ENCODE data around the gene DOCK4.

DOCK4 gene

DNA sequence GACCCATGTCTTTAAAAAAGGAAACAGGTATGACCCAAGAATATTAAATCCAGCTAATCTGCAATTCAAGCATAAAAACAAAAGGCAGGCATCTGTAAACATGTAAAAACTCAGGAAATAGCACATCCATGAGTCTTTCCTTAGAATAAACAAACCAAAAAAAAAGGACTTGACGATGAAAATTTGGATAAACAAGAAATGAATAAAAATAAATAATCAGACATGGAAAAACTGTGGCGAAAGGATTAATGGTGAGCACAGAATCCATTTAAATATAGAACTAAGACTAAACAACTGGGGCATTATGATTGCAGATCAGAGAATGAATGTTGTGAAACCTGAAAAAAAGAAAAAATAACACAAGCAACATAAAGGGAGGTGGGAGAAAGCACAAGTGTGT, 170.1 kb downstream of the DOCK4 start:
- no peaks in the 10 kb centered on the region for H3K79me2 ChIP-seq (ENCODE audit: control insufficient read depth, insufficient read depth, low read length)
- no peak overlapping the region for H4K8ac ChIP-seq (ENCODE audit: low read depth, low read length)
- no peak for DNase-seq
- H3K79me1 ChIP-seq (ENCODE audit: low read length): peaks cover 5% of the 10 kb centered on the region
- no peak overlapping the region for H3K27ac ChIP-seq (ENCODE audit: low read depth, low read length)
- H3K4me2 ChIP-seq (ENCODE audit: low read length): no peak overlapping the region
- H3K4me1 ChIP-seq (ENCODE audit: control insufficient read depth, low read depth, low read length): no peaks in the 10 kb centered on the region
- no peaks in the 10 kb centered on the region for H3K36me3 ChIP-seq (ENCODE audit: control insufficient read depth, insufficient read depth, low read length)
- H2BK15ac ChIP-seq (replicated peaks; ENCODE audit: low read depth): no peak overlapping the region
- no peak overlapping the region for H3K4ac ChIP-seq (ENCODE audit: low read depth, low read length)
- no peaks in the 10 kb centered on the region for H3K27me3 ChIP-seq (ENCODE audit: insufficient read depth, low read length, poor library complexity)
- no peak overlapping the region for H2BK5ac ChIP-seq (ENCODE audit: low read length)
- H4K5ac ChIP-seq (ENCODE audit: low read length): no peak overlapping the region
- no CpG with 5 or more reads among the region's 2 CpGs for WGBS (ENCODE audit: extremely low coverage, insufficient coverage, low lambda C conversion rate)
- no peak overlapping the region for H3K18ac ChIP-seq (ENCODE audit: low read length)
- H3K4me3 ChIP-seq (ENCODE audit: low read length): no peak overlapping the region
- H3K9ac ChIP-seq (ENCODE audit: low read length): no peak overlapping the region
- no peak overlapping the region for H2BK120ac ChIP-seq (ENCODE audit: low read depth, low read length)
- no peak overlapping the region for H2AK5ac ChIP-seq (ENCODE audit: low read length)
- no peak overlapping the region for H3K23ac ChIP-seq (ENCODE audit: low read length)
- no peak overlapping the region for H3K56ac ChIP-seq (ENCODE audit: low read length)

DNA sequence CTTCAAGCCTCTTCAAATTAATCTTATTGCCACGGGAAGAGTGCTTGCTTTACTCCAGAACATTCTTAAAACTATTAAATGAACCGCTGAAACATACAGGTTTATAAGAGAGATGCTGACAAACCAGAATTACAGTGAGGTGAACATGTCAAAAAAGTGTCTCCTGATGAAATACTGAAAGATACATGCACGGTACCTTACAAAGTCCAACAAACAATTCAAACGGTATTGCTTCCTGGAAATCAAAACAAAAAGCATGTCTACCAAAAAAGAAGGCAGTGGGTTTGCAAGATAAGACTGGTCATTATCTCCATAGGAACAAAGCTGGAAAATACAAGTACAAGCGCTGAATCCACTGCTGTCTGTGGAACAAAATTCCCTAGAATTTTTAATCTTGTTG, 174.5 kb downstream of the DOCK4 start:
- DNase-seq: no peak
- H4K5ac ChIP-seq (ENCODE audit: low read length): no peak overlapping the region
- no peak overlapping the region for H2BK120ac ChIP-seq (ENCODE audit: low read depth, low read length)
- peaks cover 9% of the 10 kb centered on the region for H3K79me1 ChIP-seq (ENCODE audit: low read length)
- H2BK5ac ChIP-seq (ENCODE audit: low read length): no peak overlapping the region
- H3K27ac ChIP-seq (ENCODE audit: low read depth, low read length): no peak overlapping the region
- no peak overlapping the region for H3K9ac ChIP-seq (ENCODE audit: low read length)
- H2AK5ac ChIP-seq (ENCODE audit: low read length): no peak overlapping the region
- H3K4me2 ChIP-seq (ENCODE audit: low read length): no peak overlapping the region
- no peak overlapping the region for H3K56ac ChIP-seq (ENCODE audit: low read length)
- H3K4me3 ChIP-seq (ENCODE audit: low read length): no peak overlapping the region
- no peaks in the 10 kb centered on the region for H3K27me3 ChIP-seq (ENCODE audit: insufficient read depth, low read length, poor library complexity)
- no peaks in the 10 kb centered on the region for H3K36me3 ChIP-seq (ENCODE audit: control insufficient read depth, insufficient read depth, low read length)
- H3K23ac ChIP-seq (ENCODE audit: low read length): no peak overlapping the region
- peaks cover 2% of the 10 kb centered on the region for H3K4me1 ChIP-seq (ENCODE audit: control insufficient read depth, low read depth, low read length)
- no CpG with 5 or more reads among the region's 5 CpGs for WGBS (ENCODE audit: extremely low coverage, insufficient coverage, low lambda C conversion rate)
- H3K18ac ChIP-seq (ENCODE audit: low read length): no peak overlapping the region
- no peak overlapping the region for H3K4ac ChIP-seq (ENCODE audit: low read depth, low read length)
- H4K8ac ChIP-seq (ENCODE audit: low read depth, low read length): no peak overlapping the region
- no peak overlapping the region for H2BK15ac ChIP-seq (replicated peaks; ENCODE audit: low read depth)
- H3K79me2 ChIP-seq (ENCODE audit: control insufficient read depth, insufficient read depth, low read length): peaks cover 2% of the 10 kb centered on the region

DNA sequence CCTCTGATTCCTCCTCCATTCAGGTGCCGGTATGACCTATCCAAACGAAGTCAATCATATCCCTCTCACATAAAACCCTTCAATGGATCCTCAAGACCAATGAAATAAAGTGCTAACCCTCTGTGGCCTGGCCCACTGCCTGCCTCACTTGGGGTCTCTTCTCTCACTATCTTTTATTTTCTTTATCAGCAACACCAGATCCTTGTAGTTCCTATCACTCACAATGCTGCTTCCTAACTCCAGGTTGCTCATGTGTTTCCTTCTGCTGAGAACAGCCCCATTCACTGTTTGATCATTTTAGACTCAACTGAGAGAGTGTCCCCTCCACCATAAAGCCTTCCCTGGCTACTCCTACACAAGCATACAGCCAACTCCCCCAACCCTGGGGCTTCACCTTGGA, 180.6 kb downstream of the DOCK4 start:
- WGBS (ENCODE audit: extremely low coverage, insufficient coverage, low lambda C conversion rate): no CpG with 5 or more reads among the region's 2 CpGs
- no peak for DNase-seq
- H3K4ac ChIP-seq (ENCODE audit: low read depth, low read length): no peak overlapping the region
- H3K27me3 ChIP-seq (ENCODE audit: insufficient read depth, low read length, poor library complexity): no peaks in the 10 kb centered on the region
- no peak overlapping the region for H2AK5ac ChIP-seq (ENCODE audit: low read length)
- H3K4me2 ChIP-seq (ENCODE audit: low read length): no peak overlapping the region
- no peak overlapping the region for H2BK120ac ChIP-seq (ENCODE audit: low read depth, low read length)
- no peak overlapping the region for H3K18ac ChIP-seq (ENCODE audit: low read length)
- H3K23ac ChIP-seq (ENCODE audit: low read length): no peak overlapping the region
- no peaks in the 10 kb centered on the region for H3K36me3 ChIP-seq (ENCODE audit: control insufficient read depth, insufficient read depth, low read length)
- H3K4me1 ChIP-seq (ENCODE audit: control insufficient read depth, low read depth, low read length): peaks cover 2% of the 10 kb centered on the region
- H2BK5ac ChIP-seq (ENCODE audit: low read length): no peak overlapping the region
- H3K27ac ChIP-seq (ENCODE audit: low read depth, low read length): no peak overlapping the region
- H3K79me2 ChIP-seq (ENCODE audit: control insufficient read depth, insufficient read depth, low read length): peaks cover 6% of the 10 kb centered on the region
- no peak overlapping the region for H3K56ac ChIP-seq (ENCODE audit: low read length)
- peaks cover 17% of the 10 kb centered on the region for H3K79me1 ChIP-seq (ENCODE audit: low read length)
- H4K8ac ChIP-seq (ENCODE audit: low read depth, low read length): no peak overlapping the region
- H4K5ac ChIP-seq (ENCODE audit: low read length): no peak overlapping the region
- no peak overlapping the region for H3K9ac ChIP-seq (ENCODE audit: low read length)
- no peak overlapping the region for H3K4me3 ChIP-seq (ENCODE audit: low read length)
- no peak overlapping the region for H2BK15ac ChIP-seq (replicated peaks; ENCODE audit: low read depth)

DNA sequence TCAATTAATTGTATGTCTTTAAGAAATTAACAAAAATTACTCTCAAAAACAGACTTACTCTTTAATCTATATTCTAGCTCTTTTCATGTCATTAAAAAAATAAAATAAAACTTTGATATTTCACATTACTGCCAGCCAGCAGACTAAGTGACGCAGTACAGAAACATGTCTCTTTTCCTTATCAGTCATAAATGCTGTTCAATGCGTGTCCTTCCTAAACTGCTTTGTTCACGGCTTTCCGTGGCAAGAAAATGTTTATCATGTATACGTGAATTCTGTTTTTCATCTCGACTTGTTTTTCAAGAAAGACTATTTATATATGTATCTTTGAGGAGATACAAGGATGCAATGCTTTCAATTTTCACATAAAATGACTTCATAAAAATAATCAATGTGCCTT, 182.4 kb downstream of the DOCK4 start:
- H2BK15ac ChIP-seq (replicated peaks; ENCODE audit: low read depth): no peak overlapping the region
- no peaks in the 10 kb centered on the region for H3K27me3 ChIP-seq (ENCODE audit: insufficient read depth, low read length, poor library complexity)
- H3K4ac ChIP-seq (ENCODE audit: low read depth, low read length): no peak overlapping the region
- H2BK120ac ChIP-seq (ENCODE audit: low read depth, low read length): no peak overlapping the region
- H2AK5ac ChIP-seq (ENCODE audit: low read length): no peak overlapping the region
- no peak overlapping the region for H3K27ac ChIP-seq (ENCODE audit: low read depth, low read length)
- H3K79me2 ChIP-seq (ENCODE audit: control insufficient read depth, insufficient read depth, low read length): peaks cover 6% of the 10 kb centered on the region
- peaks cover 15% of the 10 kb centered on the region for H3K79me1 ChIP-seq (ENCODE audit: low read length)
- H3K23ac ChIP-seq (ENCODE audit: low read length): no peak overlapping the region
- H3K4me3 ChIP-seq (ENCODE audit: low read length): no peak overlapping the region
- H3K4me2 ChIP-seq (ENCODE audit: low read length): no peak overlapping the region
- H3K56ac ChIP-seq (ENCODE audit: low read length): no peak overlapping the region
- no peak overlapping the region for H2BK5ac ChIP-seq (ENCODE audit: low read length)
- no CpG with 5 or more reads among the region's 6 CpGs for WGBS (ENCODE audit: extremely low coverage, insufficient coverage, low lambda C conversion rate)
- H3K9ac ChIP-seq (ENCODE audit: low read length): no peak overlapping the region
- no peak overlapping the region for H3K18ac ChIP-seq (ENCODE audit: low read length)
- H4K5ac ChIP-seq (ENCODE audit: low read length): no peak overlapping the region
- no peaks in the 10 kb centered on the region for H3K36me3 ChIP-seq (ENCODE audit: control insufficient read depth, insufficient read depth, low read length)
- peaks cover 2% of the 10 kb centered on the region for H3K4me1 ChIP-seq (ENCODE audit: control insufficient read depth, low read depth, low read length)
- no peak overlapping the region for H4K8ac ChIP-seq (ENCODE audit: low read depth, low read length)
- no peak for DNase-seq

DNA sequence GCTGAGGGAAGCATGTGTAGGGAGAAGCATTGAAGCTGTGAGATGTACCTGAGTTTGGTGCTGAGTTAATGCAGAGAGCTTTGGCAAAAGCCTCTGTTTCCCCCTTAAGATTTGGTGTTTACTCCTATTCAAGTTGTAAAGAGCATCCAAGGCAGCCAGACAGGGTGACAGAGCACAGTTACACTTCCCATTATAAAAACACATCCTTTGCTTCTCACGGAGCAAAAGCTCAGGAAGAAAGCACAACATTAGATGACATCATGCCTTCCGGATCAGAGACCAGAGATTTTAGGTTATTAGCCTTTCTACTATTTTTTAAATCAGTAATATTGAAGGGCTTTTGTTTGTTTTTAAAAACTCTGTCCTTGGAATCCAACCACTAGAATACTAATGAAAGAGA, 182.9 kb downstream of the DOCK4 start:
- no CpG with 5 or more reads among the region's 2 CpGs for WGBS (ENCODE audit: extremely low coverage, insufficient coverage, low lambda C conversion rate)
- Histone ChIP-seq H3K27ac (ENCODE audit: low read depth, low read length) (no peak overlapping the region), H3K36me3 (ENCODE audit: control insufficient read depth, insufficient read depth, low read length) (no peaks in the 10 kb centered on the region), H3K4ac (ENCODE audit: low read depth, low read length) (no peak overlapping the region), H4K8ac (ENCODE audit: low read depth, low read length) (no peak overlapping the region), H2BK120ac (ENCODE audit: low read depth, low read length) (no peak overlapping the region), H3K79me2 (ENCODE audit: control insufficient read depth, insufficient read depth, low read length) (peaks cover 6% of the 10 kb centered on the region), H3K4me3 (ENCODE audit: low read length) (no peak overlapping the region), H2BK5ac (ENCODE audit: low read length) (no peak overlapping the region), H3K56ac (ENCODE audit: low read length) (no peak overlapping the region), H2BK15ac (replicated peaks; ENCODE audit: low read depth) (no peak overlapping the region), H3K4me2 (ENCODE audit: low read length) (no peak overlapping the region), H3K27me3 (ENCODE audit: insufficient read depth, low read length, poor library complexity) (no peaks in the 10 kb centered on the region), H4K5ac (ENCODE audit: low read length) (no peak overlapping the region), H3K4me1 (ENCODE audit: control insufficient read depth, low read depth, low read length) (no peaks in the 10 kb centered on the region), H2AK5ac (ENCODE audit: low read length) (no peak overlapping the region), H3K23ac (ENCODE audit: low read length) (no peak overlapping the region), H3K79me1 (ENCODE audit: low read length) (peaks cover 15% of the 10 kb centered on the region), H3K18ac (ENCODE audit: low read length) (no peak overlapping the region), H3K9ac (ENCODE audit: low read length) (no peak overlapping the region)
- DNase-seq: no peak

DNA sequence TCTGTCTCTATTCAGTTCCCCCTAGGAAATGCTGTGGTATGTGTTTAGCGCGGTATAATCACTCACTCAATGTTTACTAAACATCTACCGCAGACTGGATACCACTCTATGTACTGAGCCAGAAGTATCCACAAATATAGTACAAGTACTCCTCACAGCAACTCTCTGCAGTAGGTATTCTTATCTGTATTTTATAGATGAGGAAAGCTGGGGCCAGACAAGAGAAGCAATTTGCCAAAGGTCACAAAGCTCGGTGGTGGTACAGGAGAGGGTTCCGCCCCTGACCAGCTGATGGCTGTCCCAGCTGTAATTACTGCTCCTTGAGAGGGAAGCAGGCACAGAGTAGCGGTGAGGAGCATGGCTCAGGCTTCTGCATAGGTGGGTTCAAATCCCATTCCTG, 184.1 kb downstream of the DOCK4 start:
- no peak overlapping the region for H3K18ac ChIP-seq (ENCODE audit: low read length)
- no peak overlapping the region for H3K56ac ChIP-seq (ENCODE audit: low read length)
- no peak overlapping the region for H3K4ac ChIP-seq (ENCODE audit: low read depth, low read length)
- H3K27ac ChIP-seq (ENCODE audit: low read depth, low read length): no peak overlapping the region
- H3K36me3 ChIP-seq (ENCODE audit: control insufficient read depth, insufficient read depth, low read length): no peaks in the 10 kb centered on the region
- H3K4me3 ChIP-seq (ENCODE audit: low read length): no peak overlapping the region
- H2AK5ac ChIP-seq (ENCODE audit: low read length): no peak overlapping the region
- no peak overlapping the region for H3K23ac ChIP-seq (ENCODE audit: low read length)
- no peak overlapping the region for H2BK15ac ChIP-seq (replicated peaks; ENCODE audit: low read depth)
- no CpG with 5 or more reads among the region's 6 CpGs for WGBS (ENCODE audit: extremely low coverage, insufficient coverage, low lambda C conversion rate)
- H3K27me3 ChIP-seq (ENCODE audit: insufficient read depth, low read length, poor library complexity): no peaks in the 10 kb centered on the region
- peaks cover 12% of the 10 kb centered on the region for H3K79me1 ChIP-seq (ENCODE audit: low read length)
- H3K4me2 ChIP-seq (ENCODE audit: low read length): no peak overlapping the region
- DNase-seq: no peak
- H4K5ac ChIP-seq (ENCODE audit: low read length): no peak overlapping the region
- H3K4me1 ChIP-seq (ENCODE audit: control insufficient read depth, low read depth, low read length): no peaks in the 10 kb centered on the region
- H4K8ac ChIP-seq (ENCODE audit: low read depth, low read length): no peak overlapping the region
- H2BK5ac ChIP-seq (ENCODE audit: low read length): no peak overlapping the region
- H3K9ac ChIP-seq (ENCODE audit: low read length): no peak overlapping the region
- H2BK120ac ChIP-seq (ENCODE audit: low read depth, low read length): no peak overlapping the region
- peaks cover 8% of the 10 kb centered on the region for H3K79me2 ChIP-seq (ENCODE audit: control insufficient read depth, insufficient read depth, low read length)
